NCI-H1930 (cell line): ENCODE results near the gene CCND1.

ENCODE experiments used
- DNase-seq, 2 experiments: peaks; one replicate each; lab custom pipeline; 2025; lab: John Stamatoyannopoulos, UW

CCND1 gene

DNA sequence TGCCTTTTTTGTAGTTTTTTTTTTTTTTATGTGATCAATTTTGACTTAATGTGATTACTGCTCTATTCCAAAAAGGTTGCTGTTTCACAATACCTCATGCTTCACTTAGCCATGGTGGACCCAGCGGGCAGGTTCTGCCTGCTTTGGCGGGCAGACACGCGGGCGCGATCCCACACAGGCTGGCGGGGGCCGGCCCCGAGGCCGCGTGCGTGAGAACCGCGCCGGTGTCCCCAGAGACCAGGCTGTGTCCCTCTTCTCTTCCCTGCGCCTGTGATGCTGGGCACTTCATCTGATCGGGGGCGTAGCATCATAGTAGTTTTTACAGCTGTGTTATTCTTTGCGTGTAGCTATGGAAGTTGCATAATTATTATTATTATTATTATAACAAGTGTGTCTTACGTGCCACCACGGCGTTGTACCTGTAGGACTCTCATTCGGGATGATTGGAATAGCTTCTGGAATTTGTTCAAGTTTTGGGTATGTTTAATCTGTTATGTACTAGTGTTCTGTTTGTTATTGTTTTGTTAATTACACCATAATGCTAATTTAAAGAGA is 12.5 kb downstream of the CCND1 start:
- no peak for DNase-seq

DNA sequence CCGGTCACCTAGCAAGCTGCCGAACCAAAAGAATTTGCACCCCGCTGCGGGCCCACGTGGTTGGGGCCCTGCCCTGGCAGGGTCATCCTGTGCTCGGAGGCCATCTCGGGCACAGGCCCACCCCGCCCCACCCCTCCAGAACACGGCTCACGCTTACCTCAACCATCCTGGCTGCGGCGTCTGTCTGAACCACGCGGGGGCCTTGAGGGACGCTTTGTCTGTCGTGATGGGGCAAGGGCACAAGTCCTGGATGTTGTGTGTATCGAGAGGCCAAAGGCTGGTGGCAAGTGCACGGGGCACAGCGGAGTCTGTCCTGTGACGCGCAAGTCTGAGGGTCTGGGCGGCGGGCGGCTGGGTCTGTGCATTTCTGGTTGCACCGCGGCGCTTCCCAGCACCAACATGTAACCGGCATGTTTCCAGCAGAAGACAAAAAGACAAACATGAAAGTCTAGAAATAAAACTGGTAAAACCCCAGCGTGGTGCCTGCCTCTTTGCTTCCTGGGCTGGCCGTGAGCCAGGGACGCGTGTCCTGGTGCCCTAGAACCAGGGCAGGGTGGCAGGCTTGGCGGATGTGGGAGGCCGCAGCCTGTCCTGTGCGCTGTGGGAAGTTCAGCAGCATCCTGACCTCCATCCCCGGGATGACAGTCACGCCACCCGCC is 13.2 kb downstream of the CCND1 start:
- DNase-seq = no peak

GRCh38 chr11:69654660-69655478 is 13.9 kb downstream of the CCND1 start:
- DNase-seq = no peak

- no peak for DNase-seq
These were observed 14.8 kb downstream of the CCND1 start for GRCh38 chr11:69655479-69656428.

GRCh38 chr11:69656536-69657455 is 15.8 kb downstream of the CCND1 start:
- DNase-seq = no peak

GRCh38 chr11:69657456-69657910 is 16.5 kb downstream of the CCND1 start:
- no peak for DNase-seq

GRCh38 chr11:69657911-69658625 is 17.1 kb downstream of the CCND1 start:
- no peak for DNase-seq

GRCh38 chr11:69658626-69659450 is 17.9 kb downstream of the CCND1 start:
- no peak for DNase-seq

- DNase-seq = no peak
These were observed 18.6 kb downstream of the CCND1 start for GRCh38 chr11:69659591-69659990.

DNA sequence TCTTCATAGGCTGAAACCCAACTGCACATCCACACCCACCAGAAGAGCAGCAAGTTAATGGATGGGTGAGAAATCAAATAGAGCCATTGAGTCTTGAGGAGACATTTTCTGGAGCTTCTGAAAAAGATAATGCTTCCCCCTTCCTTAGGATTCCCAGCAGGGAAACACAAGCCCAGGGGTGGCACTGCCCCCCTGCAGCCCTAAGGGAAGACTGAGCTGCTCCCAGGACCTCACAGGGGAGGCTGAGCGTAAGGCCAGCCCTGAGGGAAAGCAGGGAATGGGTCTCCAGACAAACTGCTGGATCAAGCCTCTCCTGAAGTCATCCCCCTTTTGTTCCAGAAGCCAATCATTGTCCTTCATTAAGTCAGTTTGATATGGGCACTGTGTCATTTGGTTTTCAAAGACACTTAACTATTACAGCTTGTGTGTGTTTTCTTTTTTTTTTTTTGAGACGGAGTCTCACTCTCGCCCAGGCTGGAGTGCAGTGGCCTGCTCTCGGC is 19.1 kb downstream of the CCND1 start:
- no peak for DNase-seq

DNA sequence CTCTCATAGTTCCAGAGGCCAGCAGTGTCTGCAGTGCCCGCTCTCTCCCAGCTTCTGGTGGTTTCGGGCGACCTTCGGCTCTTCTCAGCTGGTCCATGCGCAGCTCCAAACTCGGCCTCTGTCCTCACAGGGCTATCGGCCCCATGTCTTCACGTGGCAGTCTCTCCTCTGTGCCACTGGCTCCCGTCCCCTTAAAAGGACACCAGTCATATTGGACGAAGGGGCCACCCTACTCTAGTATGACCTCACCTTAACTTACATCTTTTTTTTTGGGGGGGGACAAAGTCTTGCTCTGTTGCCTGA is 20.4 kb downstream of the CCND1 start:
- no peak for DNase-seq

- no peak for DNase-seq
These were observed 21.2 kb downstream of the CCND1 start for GRCh38 chr11:69662021-69662698.

GRCh38 chr11:69662806-69663205 is 21.9 kb downstream of the CCND1 start:
- DNase-seq = no peak

GRCh38 chr11:69663326-69663725 is 22.4 kb downstream of the CCND1 start:
- DNase-seq = no peak

DNA sequence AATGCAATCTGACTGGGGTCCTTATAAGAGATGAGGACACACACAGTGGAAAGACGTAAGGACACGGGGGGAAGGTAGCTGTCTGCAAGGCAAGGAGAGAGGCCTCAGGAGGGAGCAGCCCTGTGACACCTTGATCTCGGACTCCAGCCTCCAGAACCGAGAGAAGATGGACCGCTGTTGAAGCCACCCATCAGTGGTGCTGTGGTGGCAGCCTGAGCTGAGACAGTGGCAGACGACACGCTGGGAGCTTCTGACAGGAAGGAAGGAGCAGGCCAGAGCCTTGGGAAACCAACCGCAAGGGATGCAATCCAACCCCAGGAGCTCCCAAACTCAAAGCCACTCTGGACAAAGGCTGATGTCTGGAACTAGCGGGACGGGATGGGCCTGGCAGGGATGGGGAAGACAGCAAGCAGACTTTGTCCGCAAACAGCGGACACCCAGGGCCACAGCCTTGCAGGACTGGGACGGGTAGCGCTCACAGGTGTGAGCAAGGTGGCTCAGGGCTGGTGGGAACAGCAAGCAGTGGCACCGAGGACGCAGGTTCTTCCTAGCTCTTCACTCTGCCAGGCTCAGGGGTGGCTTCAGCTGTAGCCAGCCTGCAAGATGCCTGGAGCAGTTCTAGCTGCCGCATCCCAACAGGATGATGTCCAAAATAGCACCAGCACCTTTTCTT is 23.3 kb downstream of the CCND1 start:
- DNase-seq = no peak

DNA sequence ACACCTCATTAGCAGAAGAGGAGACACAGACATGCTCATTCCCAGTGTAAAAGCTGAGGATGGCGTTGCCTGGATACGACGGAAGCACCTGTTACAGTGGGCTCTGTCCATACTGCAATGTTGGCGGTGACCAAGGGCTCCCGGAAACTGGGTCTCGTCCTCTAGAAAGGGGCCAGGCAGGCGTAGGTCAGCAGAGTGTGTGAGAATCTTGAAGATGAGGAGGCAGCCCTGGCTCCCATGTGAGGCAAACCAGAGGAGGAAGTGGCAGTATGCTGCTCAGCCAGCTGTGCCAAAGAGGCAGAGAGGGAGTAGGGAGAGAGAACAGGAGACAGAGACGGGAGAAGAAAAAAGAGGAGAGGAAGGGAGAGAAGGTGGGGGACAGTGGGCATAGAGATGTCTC is 23.9 kb downstream of the CCND1 start:
- DNase-seq = no peak

GRCh38 chr11:69665669-69666068 is 24.7 kb downstream of the CCND1 start:
- DNase-seq = no peak

- DNase-seq = no peak
These were observed 25.3 kb downstream of the CCND1 start for GRCh38 chr11:69666261-69666660.
